MCF 10A (cell line): Measurements from ENCODE around the gene ADI1. TPM values are rescaled to one million over a fixed set of nuclear protein-coding genes. Genes with fewer than 3 reads are reported as not detected.
A peak's percentile ranks its signal among the peaks of the same experiment; 100 is the strongest.

Experiments
- BruUV-seq: library from RNA; stranded (reverse); fragments of 400-500 nt; replicated peaks from 2 replicates; lab custom pipeline; 2021; lab: Mats Ljungman, UMichigan
- CTCF ChIA-PET: fragments of 300-600 bp; sonication (Branson Sonifier 250); formaldehyde crosslinking; extraction: SDS; loops from one replicate; lab custom pipeline; 2021; ENCODE audit warnings: antibody characterized with exemption, inconsistent platforms; lab: Yijun Ruan, JAX
- POLR2A ChIA-PET: fragments of 300-600, 350-650 bp; sonication (Branson Sonifier 250); formaldehyde crosslinking; extraction: SDS; loops from one replicate; lab custom pipeline; 2020; ENCODE audit warnings: antibody characterized with exemption, inconsistent platforms; lab: Yijun Ruan, JAX
- DNase-seq: peaks from one replicate; pipeline ENCODE4 v3.0.0-alpha.2; 2018; ENCODE audit not compliant: unreplicated experiment
- H3K27ac Mint-ChIP-seq: one replicate; pipeline ENCODE4 v1.8.0; 2022; ENCODE audit warnings: mild to moderate bottlenecking, low read depth, mixed read lengths; ENCODE audit not compliant: unreplicated experiment
- H3K27me3 Mint-ChIP-seq: one replicate; pipeline ENCODE4 v1.8.0; 2022; ENCODE audit warnings: mixed read lengths; ENCODE audit not compliant: insufficient read depth, unreplicated experiment
- H3K36me3 Mint-ChIP-seq: one replicate; pipeline ENCODE4 v1.8.0; 2022; ENCODE audit warnings: mild to moderate bottlenecking, moderate library complexity, mixed read lengths; ENCODE audit not compliant: insufficient read depth, unreplicated experiment
- H3K4me1 Mint-ChIP-seq: one replicate; pipeline ENCODE4 v1.8.0; 2022; ENCODE audit warnings: mixed read lengths; ENCODE audit not compliant: insufficient read depth, unreplicated experiment
- H3K4me3 Mint-ChIP-seq: one replicate; pipeline ENCODE4 v1.8.0; 2022; ENCODE audit warnings: mild to moderate bottlenecking, moderate library complexity, mixed read lengths; ENCODE audit not compliant: unreplicated experiment
- H3K9me3 Mint-ChIP-seq: one replicate; pipeline ENCODE4 v1.8.0; 2022; ENCODE audit warnings: mixed read lengths; ENCODE audit not compliant: unreplicated experiment
- intact Hi-C: fragments of 100-400 bp; cut with micrococcal nuclease; formaldehyde crosslinking; loops from 2 replicates; pipeline ENCODE4 v1.14.1; 2022
- total RNA-seq: library from RNA; stranded (reverse); gene quantifications from 2 replicates; pipeline ENCODE4 v1.2.3, GENCODE V29; 2022
- TF ChIP-seq, protein P1 (sequence below): fragments of 200-600 bp; IDR thresholded peaks from one replicate; pipeline ENCODE4 v1.8.0; 2022; ENCODE audit warnings: antibody characterized with exemption, mild to moderate bottlenecking; ENCODE audit not compliant: unreplicated experiment

ADI1 gene
- total RNA-seq, 1 experiment from 2014 or later = 61.9 TPM

DNA sequence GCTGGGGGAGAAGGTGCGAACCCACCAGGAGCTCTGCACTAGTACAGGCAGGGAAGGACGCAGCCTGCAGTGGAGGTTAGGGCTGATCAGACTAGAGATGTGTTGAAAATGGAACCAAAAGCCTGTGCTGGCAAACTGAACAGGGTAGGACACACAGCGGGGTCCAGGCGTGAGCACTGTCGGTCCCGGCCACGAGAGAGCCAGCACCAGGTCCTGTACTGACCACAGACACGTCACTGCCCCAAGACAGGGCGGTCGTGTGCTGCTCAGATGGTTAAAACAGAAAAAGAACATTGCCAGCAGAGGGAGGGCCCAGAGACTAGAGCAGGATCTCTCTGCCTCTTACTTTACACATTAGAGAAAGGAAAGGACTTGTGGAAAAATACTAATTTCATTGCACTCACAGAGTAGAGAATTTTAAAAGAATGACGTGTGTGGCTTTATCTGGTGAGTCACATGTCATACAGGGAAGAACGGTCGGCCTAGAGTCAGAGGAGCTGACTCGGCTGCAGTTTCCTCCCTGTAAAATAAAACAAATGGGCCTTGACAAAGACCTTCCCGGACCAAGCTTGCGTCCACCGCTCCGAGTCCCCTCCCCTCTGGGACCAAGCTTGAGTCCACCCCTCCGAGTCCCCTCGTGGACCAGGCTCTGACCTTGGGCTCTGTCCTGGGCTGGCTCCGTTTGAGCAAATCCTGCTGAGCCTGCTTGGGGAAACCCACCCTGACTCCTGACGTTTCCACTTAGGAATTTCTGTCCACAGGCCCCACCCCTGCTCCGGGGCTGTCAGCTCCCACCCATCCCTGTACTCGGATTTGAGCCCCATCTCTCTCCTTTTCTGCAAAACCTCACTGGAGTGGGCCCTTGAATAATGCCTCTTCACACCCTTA is 16.7 kb upstream of the ADI1 start:
- peak; percentile 74 for DNase-seq
- TF ChIP-seq, protein P1, sequence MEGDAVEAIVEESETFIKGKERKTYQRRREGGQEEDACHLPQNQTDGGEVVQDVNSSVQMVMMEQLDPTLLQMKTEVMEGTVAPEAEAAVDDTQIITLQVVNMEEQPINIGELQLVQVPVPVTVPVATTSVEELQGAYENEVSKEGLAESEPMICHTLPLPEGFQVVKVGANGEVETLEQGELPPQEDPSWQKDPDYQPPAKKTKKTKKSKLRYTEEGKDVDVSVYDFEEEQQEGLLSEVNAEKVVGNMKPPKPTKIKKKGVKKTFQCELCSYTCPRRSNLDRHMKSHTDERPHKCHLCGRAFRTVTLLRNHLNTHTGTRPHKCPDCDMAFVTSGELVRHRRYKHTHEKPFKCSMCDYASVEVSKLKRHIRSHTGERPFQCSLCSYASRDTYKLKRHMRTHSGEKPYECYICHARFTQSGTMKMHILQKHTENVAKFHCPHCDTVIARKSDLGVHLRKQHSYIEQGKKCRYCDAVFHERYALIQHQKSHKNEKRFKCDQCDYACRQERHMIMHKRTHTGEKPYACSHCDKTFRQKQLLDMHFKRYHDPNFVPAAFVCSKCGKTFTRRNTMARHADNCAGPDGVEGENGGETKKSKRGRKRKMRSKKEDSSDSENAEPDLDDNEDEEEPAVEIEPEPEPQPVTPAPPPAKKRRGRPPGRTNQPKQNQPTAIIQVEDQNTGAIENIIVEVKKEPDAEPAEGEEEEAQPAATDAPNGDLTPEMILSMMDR = no peak
- H3K27me3 Mint-ChIP-seq = no peaks in the 10 kb centered on the region
- BruUV-seq = TSS peak; percentile 30
- H3K27ac Mint-ChIP-seq = peak overlapping the region; percentile 95
- peaks cover 15% of the 10 kb centered on the region for H3K4me1 Mint-ChIP-seq
- intact Hi-C loops = loop anchor here (1.0 to 5.0 kb wide), 3 partner anchors 22 to 116 kb away; partner anchors contain the start of genes RNASEH1 and RPS7
- CTCF ChIA-PET = interaction anchor here (0.6 to 2.6 kb wide), 4 partner anchors 16 to 115 kb away, joined by 3 to 16 read pairs (median 4); no protein-coding TSS in a partner anchor
- H3K36me3 Mint-ChIP-seq = peaks cover 28% of the 10 kb centered on the region
- POLR2A ChIA-PET = interaction anchor here (0.6 to 2.9 kb wide), 7 partner anchors 10 to 98 kb away, joined by 3 to 18 read pairs (median 4); partner anchors contain the start of genes ADI1 and RNASEH1
- no peaks in the 10 kb centered on the region for H3K9me3 Mint-ChIP-seq
- H3K4me3 Mint-ChIP-seq = peak overlapping the region; percentile 66

DNA sequence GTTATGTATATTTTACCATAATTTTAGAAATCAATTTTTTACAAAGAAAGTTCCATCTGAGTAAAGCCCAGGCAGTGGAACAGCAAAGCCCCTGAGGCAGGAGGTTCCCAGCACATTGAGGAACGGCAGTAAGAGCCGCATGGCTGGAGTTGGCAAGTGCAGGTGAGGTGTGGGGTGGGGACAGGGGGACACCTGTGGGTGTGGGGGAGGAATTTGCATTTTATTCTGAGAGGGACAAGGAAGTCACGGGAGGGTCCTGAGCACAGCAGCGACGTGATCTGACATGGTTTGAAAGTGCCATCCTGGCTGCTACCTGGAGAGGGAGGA is 16.1 kb upstream of the ADI1 start:
- ChIA-PET POLR2A (interaction anchor here (0.6 to 2.9 kb wide), 6 partner anchors 10 to 99 kb away, joined by 3 to 18 read pairs (median 5); partner anchors contain the start of genes ADI1 and RNASEH1), CTCF (interaction anchor here (0.6 to 2.6 kb wide), 3 partner anchors 15 to 116 kb away, joined by 3 to 16 read pairs (median 6); no protein-coding TSS in a partner anchor)
- Mint-ChIP-seq H3K27me3 (no peaks in the 10 kb centered on the region), H3K4me3 (peak overlapping the region; percentile 66), H3K27ac (peak overlapping the region; percentile 95), H3K36me3 (peaks cover 22% of the 10 kb centered on the region), H3K4me1 (peaks cover 15% of the 10 kb centered on the region), H3K9me3 (no peaks in the 10 kb centered on the region)
- no peak for DNase-seq
- TF ChIP-seq, protein P1 = no peak
- BruUV-seq = no TSS peak
- intact Hi-C loops = loop anchor here (5.0 kb wide), 1 partner anchor 117 kb away; no protein-coding TSS in a partner anchor

DNA sequence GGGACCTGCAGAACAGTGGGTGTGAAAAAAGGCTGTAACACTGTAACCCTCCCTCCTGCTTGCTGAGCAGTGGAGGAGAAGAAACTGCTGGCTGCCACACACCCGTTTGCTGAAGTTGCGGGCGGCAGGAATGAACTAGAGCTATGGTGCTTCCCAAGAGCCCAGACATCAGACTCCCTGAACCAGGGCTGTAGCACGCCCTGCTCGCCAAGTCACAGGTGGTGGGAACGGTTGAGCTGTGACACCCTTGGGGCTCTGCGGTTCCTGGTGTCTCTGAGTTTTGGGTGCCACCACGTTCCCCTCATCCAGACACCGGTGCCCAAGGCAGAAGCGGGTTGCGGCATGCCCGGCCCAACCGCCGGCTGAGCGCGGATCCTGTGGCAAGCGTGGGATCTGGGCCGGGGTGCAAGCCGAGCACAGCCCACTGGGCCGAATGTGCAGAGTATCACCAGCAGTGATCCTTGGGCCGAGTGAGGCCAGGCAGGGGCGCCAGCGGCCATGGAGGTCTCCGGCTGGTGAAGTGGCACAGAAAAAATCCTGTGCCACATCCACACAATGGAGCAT is 15.0 kb upstream of the ADI1 start:
- no peak overlapping the region for H3K27ac Mint-ChIP-seq
- no peaks in the 10 kb centered on the region for H3K9me3 Mint-ChIP-seq
- TF ChIP-seq, protein P1 = no peak
- BruUV-seq = no TSS peak
- intact Hi-C loops = no loop called here
- no peak overlapping the region for H3K4me3 Mint-ChIP-seq
- peaks cover 12% of the 10 kb centered on the region for H3K36me3 Mint-ChIP-seq
- H3K4me1 Mint-ChIP-seq = peaks cover 15% of the 10 kb centered on the region
- POLR2A ChIA-PET = interaction anchor here (2.2 kb wide), 1 partner anchor 9 kb away, joined by 7 read pairs; no protein-coding TSS in a partner anchor
- no peak for DNase-seq
- CTCF ChIA-PET = interaction anchor here (0.6 to 2.6 kb wide), 4 partner anchors 10 to 117 kb away, joined by 3 to 16 read pairs (median 4); no protein-coding TSS in a partner anchor
- H3K27me3 Mint-ChIP-seq = no peaks in the 10 kb centered on the region

DNA sequence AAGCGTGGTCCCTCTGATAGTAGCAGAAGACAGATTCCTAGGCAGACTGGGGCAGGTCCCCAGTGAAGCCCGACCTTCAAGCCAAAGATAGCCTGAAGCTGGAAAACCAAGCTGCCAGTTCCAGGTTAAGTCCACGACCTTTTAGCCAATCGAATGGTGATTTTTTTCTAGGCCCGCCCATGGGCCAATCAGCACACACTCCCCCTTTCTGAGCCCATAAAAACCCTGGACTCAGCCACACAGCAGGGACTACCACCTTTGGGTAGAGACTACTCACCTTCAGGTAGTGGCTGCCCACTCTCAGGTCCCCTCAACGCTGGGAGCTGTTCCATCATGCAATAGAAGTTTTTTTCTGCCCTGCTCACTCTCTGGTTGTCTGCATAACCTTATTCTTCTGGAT is 14.5 kb upstream of the ADI1 start:
- CTCF ChIA-PET = interaction anchor here (1.0 to 1.2 kb wide), 2 partner anchors 14 to 16 kb away, joined by 3 read pairs; no protein-coding TSS in a partner anchor

More for the DNA sequence above, 14.5 kb upstream of the ADI1 start:
- TF ChIP-seq, protein P1 = no peak
- DNase-seq = no peak
- Mint-ChIP-seq H3K9me3 (no peaks in the 10 kb centered on the region), H3K27me3 (no peaks in the 10 kb centered on the region), H3K4me1 (peaks cover 15% of the 10 kb centered on the region), H3K27ac (no peak overlapping the region), H3K4me3 (no peak overlapping the region), H3K36me3 (peaks cover 7% of the 10 kb centered on the region)
- intact Hi-C loops = no loop called here
- BruUV-seq = no TSS peak
- POLR2A ChIA-PET = no interaction called here
